GM12873 (cell line): Measurements from ENCODE around the gene AMIGO3.
A peak's percentile ranks its signal among the peaks of the same experiment; 100 is the strongest.

ENCODE experiments used
- TF ChIP-seq, protein P1 (sequence below): IDR thresholded peaks from 2 replicates; pipeline ENCODE4 v1.5.1; 2012; ENCODE audit warnings: low read depth, mild to moderate bottlenecking, moderate library complexity, low read length, control low read depth; ENCODE audit not compliant: insufficient read depth; ENCODE audit errors: missing control alignments

AMIGO3 gene

DNA sequence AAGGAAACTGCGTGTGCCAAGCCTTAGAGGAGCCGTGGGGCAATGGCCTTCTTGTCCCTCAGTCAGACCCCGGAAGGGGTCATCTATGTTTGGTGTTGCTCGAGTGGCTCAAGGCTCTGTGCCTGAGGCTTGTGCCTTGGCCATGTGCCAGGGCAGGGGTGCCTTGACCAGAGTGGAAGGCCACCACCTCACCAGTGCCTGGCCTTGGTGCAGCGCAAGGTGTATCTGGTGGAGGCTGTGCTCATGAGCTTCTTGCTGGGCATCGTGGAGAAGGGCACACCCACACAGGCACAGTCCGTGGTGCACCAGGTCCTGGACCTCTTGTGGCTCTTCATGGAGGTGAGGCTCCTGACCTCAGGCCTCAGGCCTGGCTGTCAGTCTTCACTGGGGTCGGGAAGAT, 19.5 kb downstream of the AMIGO3 start:
- TF ChIP-seq, protein P1, sequence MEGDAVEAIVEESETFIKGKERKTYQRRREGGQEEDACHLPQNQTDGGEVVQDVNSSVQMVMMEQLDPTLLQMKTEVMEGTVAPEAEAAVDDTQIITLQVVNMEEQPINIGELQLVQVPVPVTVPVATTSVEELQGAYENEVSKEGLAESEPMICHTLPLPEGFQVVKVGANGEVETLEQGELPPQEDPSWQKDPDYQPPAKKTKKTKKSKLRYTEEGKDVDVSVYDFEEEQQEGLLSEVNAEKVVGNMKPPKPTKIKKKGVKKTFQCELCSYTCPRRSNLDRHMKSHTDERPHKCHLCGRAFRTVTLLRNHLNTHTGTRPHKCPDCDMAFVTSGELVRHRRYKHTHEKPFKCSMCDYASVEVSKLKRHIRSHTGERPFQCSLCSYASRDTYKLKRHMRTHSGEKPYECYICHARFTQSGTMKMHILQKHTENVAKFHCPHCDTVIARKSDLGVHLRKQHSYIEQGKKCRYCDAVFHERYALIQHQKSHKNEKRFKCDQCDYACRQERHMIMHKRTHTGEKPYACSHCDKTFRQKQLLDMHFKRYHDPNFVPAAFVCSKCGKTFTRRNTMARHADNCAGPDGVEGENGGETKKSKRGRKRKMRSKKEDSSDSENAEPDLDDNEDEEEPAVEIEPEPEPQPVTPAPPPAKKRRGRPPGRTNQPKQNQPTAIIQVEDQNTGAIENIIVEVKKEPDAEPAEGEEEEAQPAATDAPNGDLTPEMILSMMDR: no peak

DNA sequence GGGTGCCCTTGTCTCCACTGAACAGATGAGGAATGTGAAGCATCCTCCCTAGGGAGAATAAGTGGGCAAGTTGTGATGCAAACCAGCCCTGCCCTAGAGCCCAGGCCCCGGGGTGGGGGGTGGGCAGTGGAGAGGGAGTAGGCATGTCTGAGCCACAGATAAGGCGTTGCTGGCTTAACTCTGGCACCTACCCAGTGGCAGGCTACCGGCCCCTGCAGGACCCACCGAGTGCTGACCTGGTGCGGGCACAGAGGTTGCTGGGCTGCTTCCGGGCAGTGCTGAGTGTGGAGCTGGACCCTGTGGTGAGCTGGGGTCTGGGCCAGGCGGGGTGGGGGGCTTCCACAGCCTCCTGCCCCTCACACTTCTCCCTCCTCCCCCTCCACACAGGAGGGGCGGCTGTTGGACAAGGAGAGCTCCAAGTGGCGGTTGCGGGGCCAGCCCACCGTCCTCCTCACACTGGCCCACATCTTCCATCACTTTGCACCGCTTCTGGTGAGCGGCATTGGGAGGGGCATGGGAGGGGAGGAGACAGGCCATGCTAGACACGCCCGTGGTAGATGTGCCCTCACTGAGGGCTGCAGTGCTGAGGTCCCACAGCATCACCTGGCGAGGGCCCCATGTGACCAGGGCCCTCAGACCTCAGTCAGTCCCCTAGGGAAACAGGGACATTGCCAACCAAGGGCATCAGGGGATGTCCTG, 20.1 kb downstream of the AMIGO3 start:
- TF ChIP-seq, protein P1: no peak

DNA sequence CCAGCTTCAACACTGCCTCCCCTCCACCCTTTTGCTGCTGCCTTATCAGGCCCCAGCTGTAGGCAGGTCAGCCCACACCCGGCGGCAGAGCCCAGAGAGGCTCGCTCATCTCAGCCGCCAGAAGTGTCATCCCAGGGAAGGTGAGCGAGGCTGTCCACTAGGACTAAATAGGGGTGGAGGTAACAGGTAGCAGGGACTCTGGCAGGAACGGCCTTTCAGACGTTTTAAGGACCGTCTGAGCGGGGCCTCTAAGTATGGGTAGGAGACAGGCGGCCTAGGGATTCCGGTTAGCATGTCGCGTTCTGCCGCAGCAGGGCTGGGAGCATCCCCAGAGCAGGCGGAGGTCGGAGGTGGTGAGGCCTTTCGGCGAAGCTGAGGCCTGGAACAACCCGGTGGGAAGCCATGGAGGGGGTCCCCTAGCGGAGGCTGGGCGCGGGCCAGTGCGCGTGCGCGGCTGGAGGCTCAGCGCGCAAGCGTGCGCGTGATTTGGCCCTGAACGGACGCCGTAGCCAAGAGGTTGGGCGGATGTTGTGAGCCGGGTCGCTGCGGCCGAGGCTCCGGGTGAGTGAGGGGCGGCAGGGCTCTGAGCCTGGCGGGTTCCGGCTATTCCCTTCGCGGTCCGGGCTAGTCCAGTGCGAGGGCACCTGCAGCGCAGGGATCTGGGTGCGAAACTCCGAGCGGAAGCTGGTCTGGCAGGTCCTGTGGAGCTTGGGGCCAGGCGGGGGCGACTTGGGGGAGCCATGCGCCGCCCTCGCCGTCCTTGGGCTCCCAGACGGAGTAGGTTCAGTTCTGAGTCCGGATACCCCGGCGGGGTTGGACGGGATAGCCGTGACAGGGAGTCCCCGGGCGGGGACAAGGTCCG, 30.2 kb downstream of the AMIGO3 start, which contains the start of the genes MST1 and RNF123:
TSS of gene MST1 (minus strand) at position 429 of the 862 bp plus-strand sequence. CDS start 783 bp downstream, outside the sequence.
TSS of gene RNF123 (plus strand) at position 512 of the 862 bp plus-strand sequence. CDS start 1,609 bp downstream, outside the sequence.
- TF ChIP-seq, protein P1: peak; percentile 57

DNA sequence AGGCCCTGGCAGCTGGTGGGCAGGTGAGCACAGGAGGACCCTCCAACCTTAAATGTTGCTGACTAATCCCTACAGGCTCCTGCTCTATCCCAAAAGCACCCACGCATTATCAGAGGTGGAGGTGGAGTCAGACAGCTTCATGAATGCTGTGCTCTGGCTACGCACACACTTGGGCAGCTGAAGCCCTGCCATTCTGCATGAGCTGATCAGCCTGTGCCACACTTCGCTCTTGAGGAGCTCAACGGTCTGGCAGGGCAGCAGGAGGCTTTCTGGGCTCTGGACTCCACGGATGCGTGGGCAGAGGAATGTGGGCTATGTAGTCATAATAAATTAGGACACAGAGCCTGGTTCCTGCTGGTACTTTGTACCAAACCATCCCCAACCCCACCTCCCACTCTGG, 36.3 kb downstream of the AMIGO3 start:
- TF ChIP-seq, protein P1: no peak

DNA sequence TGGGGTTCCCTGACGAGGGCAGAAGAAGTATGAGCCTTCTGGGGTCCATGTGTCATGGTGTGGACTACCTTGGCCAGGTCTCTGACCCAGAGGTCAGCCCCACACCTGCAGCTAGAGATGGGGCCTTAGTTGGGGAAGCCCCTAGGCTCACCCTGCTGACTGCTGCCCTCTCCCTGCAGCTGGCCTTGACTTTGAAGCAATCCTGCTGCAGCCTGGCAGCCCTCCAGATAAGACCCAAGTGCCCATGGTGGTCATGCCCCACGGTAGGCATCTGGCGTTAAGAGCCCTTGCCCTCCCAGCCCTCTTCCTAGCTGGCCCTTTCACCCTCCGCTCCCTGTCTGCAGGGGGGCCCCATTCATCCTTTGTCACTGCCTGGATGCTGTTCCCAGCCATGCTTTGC, 37.9 kb downstream of the AMIGO3 start:
- TF ChIP-seq, protein P1: no peak

DNA sequence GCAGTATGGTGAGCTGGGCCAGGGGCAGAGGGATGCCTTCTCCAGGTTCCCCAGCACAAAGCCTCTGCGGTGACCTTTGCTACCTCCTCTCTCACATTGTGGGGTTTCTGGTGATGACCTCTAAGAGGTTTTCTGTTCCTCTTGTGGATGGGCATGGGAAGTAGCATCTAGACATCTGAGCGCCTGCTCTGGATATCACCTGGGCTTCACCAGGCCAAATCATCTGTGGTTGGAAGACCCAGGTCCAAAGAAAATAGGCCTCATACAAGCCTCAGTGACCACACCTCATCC, 38.3 kb downstream of the AMIGO3 start:
- TF ChIP-seq, protein P1: no peak

DNA sequence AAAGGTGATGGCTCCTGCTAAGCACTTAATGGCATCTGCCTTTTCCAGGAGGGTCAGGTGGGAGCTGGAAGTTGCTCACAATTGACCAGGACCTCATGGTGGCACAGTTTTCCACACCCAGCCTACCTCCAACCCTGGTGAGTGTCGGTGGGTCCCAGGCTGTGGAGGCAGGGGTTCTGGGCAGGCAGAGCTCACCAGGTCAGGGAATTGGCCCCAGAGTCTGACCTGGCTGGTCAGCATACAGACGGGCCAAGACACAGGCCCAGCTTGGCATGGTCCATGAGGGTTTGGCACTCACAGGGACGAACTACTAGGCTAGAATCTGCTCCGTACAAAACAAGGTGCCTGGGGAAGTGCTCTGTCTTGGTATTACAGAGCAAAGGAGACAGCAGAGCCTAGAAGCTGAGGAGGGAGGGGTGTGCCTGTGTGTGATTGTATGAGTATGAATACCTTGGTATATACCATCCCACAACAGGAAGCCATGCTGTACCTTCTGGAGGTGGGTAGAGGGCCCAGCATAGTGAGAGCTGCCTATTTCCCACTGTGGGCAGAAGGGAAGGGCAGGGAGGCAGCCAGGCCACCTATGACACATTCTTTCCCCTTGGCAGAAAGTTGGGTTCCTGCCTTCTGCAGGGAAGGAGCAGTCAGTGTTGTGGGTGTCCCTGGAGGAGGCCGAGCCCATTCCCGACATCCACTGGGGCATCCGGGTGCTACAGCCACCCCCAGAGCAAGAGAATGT, 38.8 kb downstream of the AMIGO3 start:
- TF ChIP-seq, protein P1: no peak
